HCT116 (cell line): ENCODE measurements around the gene TTC23L. TPM values are rescaled to one million over a fixed set of nuclear protein-coding genes. Genes with fewer than 3 reads are reported as not detected.

Experiments
- ATAC-seq: fragments of 200-7000 bp; cut with Tn5 transposase; 2 replicates; pipeline ENCODE4 v1.9.1; 2020; ENCODE audit warnings: mild to moderate bottlenecking, moderate library complexity
- BruUV-seq: library from RNA; stranded (reverse); fragments of 400-500 nt; replicated peaks from 2 replicates; lab custom pipeline; 2021; lab: Mats Ljungman, UMichigan
- CTCF ChIA-PET: fragments of 300-600 bp; sonication (Branson Sonifier 250); formaldehyde crosslinking; loops from one replicate; lab custom pipeline; 2021; ENCODE audit warnings: antibody characterized with exemption; lab: Charles Lee
- POLR2A ChIA-PET: fragments of 300-600, 350-600 bp; sonication (Branson Sonifier 250); formaldehyde crosslinking; loops from one replicate; lab custom pipeline; 2021; ENCODE audit warnings: antibody characterized with exemption; lab: Charles Lee
- RAD21 ChIA-PET, 2 experiments: fragments of 300-600 bp; sonication (Branson Sonifier 250); formaldehyde crosslinking; loops; one replicate each; lab custom pipeline; 2023; ENCODE audit warnings: low total read pairs in 2 of 2; ENCODE audit not compliant: uncharacterized antibody in 2 of 2, unreplicated experiment in 2 of 2, low non-redundant PET in 1 of 2; lab: Charles Lee
- DNase-seq: peaks from one replicate; pipeline ENCODE4 v3.0.0-alpha.2; 2010; ENCODE audit warnings: low read depth, low spot score
- H2AFZ ChIP-seq: fragments of 200-600 bp; shearing (Covaris generic), sonication (generic); 2 replicates; pipeline ENCODE4 v1.6.1; 2017; ENCODE audit warnings: low read depth, mixed run types, mixed read lengths, antibody characterized with exemption, low read length; ENCODE audit not compliant: poor library complexity, severe bottlenecking
- H3K27ac ChIP-seq: 2 replicates; pipeline ENCODE4 v1.5.1; 2012; ENCODE audit warnings: low read depth, low read length
- H3K27me3 ChIP-seq: fragments of 200-600 bp; sonication (generic); 2 replicates; pipeline ENCODE4 v1.6.1; 2016; ENCODE audit warnings: mixed run types, low read length, mixed read lengths; ENCODE audit not compliant: insufficient read depth
- H3K36me3 ChIP-seq, 2 experiments: fragments of 200-500 bp in 1 of 2; fragments of 200-600 bp in 1 of 2; sonication (Bioruptor generic) in 1 of 2; sonication (generic) in 1 of 2; 2 replicates each; pipeline versions ENCODE4 v1.5.1 to v1.6.1; 2014 to 2016; ENCODE audit warnings: low read length in 2 of 2, inconsistent platforms in 1 of 2, mixed read lengths in 1 of 2, mixed run types in 1 of 2; ENCODE audit not compliant: insufficient read depth in 2 of 2, control insufficient read depth in 1 of 2
- H3K4me1 ChIP-seq, 2 experiments: fragments of 200-600 bp in 1 of 2; sonication (generic) in 1 of 2; 2 replicates each; pipeline versions ENCODE4 v1.5.1 to v1.6.1; 2012 to 2017; ENCODE audit warnings: low read length in 2 of 2, inconsistent platforms in 1 of 2, mild to moderate bottlenecking in 1 of 2, mixed read lengths in 1 of 2, mixed run types in 1 of 2, moderate library complexity in 1 of 2; ENCODE audit not compliant: insufficient read depth in 2 of 2, control insufficient read depth in 1 of 2
- H3K4me2 ChIP-seq: fragments of 200-600 bp; sonication (generic); 2 replicates; pipeline ENCODE4 v1.6.1; 2017; ENCODE audit warnings: mixed run types, low read length, mixed read lengths
- H3K4me3 ChIP-seq, 2 experiments: fragments of 200-600 bp in 1 of 2; sonication (generic) in 1 of 2; replicated peaks in 1 of 2; 2 replicates each; pipeline ENCODE4 v1.5.1; 2011 to 2016; ENCODE audit warnings: low read length in 2 of 2, control low read depth in 1 of 2, low read depth in 1 of 2, mild to moderate bottlenecking in 1 of 2, mixed read lengths in 1 of 2, mixed run types in 1 of 2
- H3K79me2 ChIP-seq: fragments of 200-600 bp; sonication (generic); 2 replicates; pipeline ENCODE4 v1.6.1; 2017; ENCODE audit warnings: mild to moderate bottlenecking, mixed run types, low read length, moderate library complexity, mixed read lengths; ENCODE audit not compliant: insufficient read depth
- H3K9ac ChIP-seq: fragments of 200-600 bp; sonication (generic); 2 replicates; pipeline ENCODE4 v1.6.1; 2016; ENCODE audit warnings: low read length, mixed read lengths
- H3K9me2 ChIP-seq: fragments of 200-600 bp; sonication (generic), shearing (Covaris generic); 2 replicates; pipeline ENCODE4 v1.6.1; 2017; ENCODE audit warnings: mixed run types, mild to moderate bottlenecking, moderate library complexity; ENCODE audit not compliant: insufficient read depth
- H3K9me3 ChIP-seq, 2 experiments: fragments of 200-500 bp in 1 of 2; fragments of 200-600 bp in 1 of 2; sonication (Bioruptor generic) in 1 of 2; sonication (generic) in 1 of 2; 2 replicates each; pipeline ENCODE4 v1.6.1; 2014 to 2017; ENCODE audit warnings: low read length in 2 of 2, mixed read lengths in 2 of 2, inconsistent platforms in 1 of 2, low read depth in 1 of 2, mild to moderate bottlenecking in 1 of 2, mixed run types in 1 of 2, moderate library complexity in 1 of 2; ENCODE audit not compliant: control insufficient read depth in 1 of 2, insufficient read depth in 1 of 2
- H4K20me1 ChIP-seq: fragments of 200-600 bp; sonication (generic), shearing (Covaris generic); 2 replicates; pipeline ENCODE4 v1.6.1; 2017; ENCODE audit warnings: mixed run types, mild to moderate bottlenecking, moderate library complexity; ENCODE audit not compliant: insufficient read depth
- CBX3 ChIP-seq: IDR thresholded peaks from 2 replicates; pipeline ENCODE4 v1.6.1; 2012; ENCODE audit warnings: low read depth
- CEBPB ChIP-seq: IDR thresholded peaks from 2 replicates; pipeline ENCODE4 v1.6.1; 2012; ENCODE audit warnings: low read depth
- ELF1 ChIP-seq: IDR thresholded peaks from 2 replicates; pipeline ENCODE4 v1.6.1; 2012; ENCODE audit warnings: low read depth, borderline replicate concordance
- EZH2 ChIP-seq: fragments of 200-600 bp; sonication (generic); IDR thresholded peaks from 2 replicates; pipeline ENCODE4 v1.6.1; 2017; ENCODE audit warnings: antibody characterized with exemption, mixed run types
- FOSL1 ChIP-seq: IDR thresholded peaks from 2 replicates; pipeline ENCODE4 v1.6.1; 2012; ENCODE audit warnings: low read depth
- JUND ChIP-seq: IDR thresholded peaks from 2 replicates; pipeline ENCODE4 v1.6.1; 2012
- POLR2A ChIP-seq: IDR thresholded peaks from 2 replicates; pipeline ENCODE4 v1.7.0; 2011; ENCODE audit warnings: borderline replicate concordance; ENCODE audit not compliant: insufficient read depth, insufficient read length; ENCODE audit errors: extremely low read depth
- RAD21 ChIP-seq: IDR thresholded peaks from 2 replicates; pipeline ENCODE4 v1.6.1; 2012; ENCODE audit warnings: low read depth, mild to moderate bottlenecking
- REST ChIP-seq: IDR thresholded peaks from 2 replicates; pipeline ENCODE4 v1.6.1; 2012; ENCODE audit warnings: low read depth
- SP1 ChIP-seq: IDR thresholded peaks from 2 replicates; pipeline ENCODE4 v1.6.1; 2012; ENCODE audit warnings: low read depth
- ZBTB33 ChIP-seq: IDR thresholded peaks from 2 replicates; pipeline ENCODE4 v1.6.1; 2011; ENCODE audit warnings: mild to moderate bottlenecking, low read length, moderate library complexity; ENCODE audit not compliant: insufficient replicate concordance; ENCODE audit errors: extremely low read depth
- ZFX ChIP-seq: fragments of 450-650 bp; IDR thresholded peaks from 2 replicates; pipeline ENCODE4 v1.6.1; 2017
- intact Hi-C: fragments of 100-400 bp; cut with micrococcal nuclease; formaldehyde crosslinking; loops from 2 replicates; pipeline ENCODE4 v1.10.0; 2022
- total RNA-seq: library from RNA; stranded (reverse); gene quantifications from one replicate; pipeline ENCODE4 v1.2.1, GENCODE V29; 2021; ENCODE audit not compliant: unreplicated experiment

Gene TTC23L
- total RNA-seq, 1 experiment from 2014 or later, result 1.0 TPM

DNA sequence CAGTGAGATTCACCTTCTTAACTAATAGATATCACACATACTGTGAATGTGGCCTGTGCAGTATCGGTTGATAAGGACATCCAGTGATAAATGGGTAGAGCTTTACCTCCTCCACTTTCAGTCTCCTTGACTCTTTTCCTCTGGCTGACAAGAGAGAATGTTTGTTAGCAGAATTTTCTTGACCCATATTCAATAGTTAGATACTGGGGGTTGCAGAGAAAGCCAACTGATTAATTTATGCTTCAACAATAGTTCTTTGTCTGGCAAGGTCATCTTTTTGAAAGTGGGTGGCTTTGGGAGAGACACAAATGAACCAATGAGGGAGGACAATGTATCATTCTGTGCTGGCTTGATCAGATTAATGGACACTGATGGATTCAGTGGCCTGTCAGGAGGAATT is 30.3 kb downstream of the TTC23L start:
- no peak overlapping the region for H3K9ac ChIP-seq
- no TSS peak for BruUV-seq
- H3K4me2 ChIP-seq, result no peak overlapping the region
- TF ChIP-seq CEBPB (no peak), ZFX (no peak), REST (no peak), ZBTB33 (no peak), RAD21 (no peak), JUND (no peak), POLR2A (no peak), EZH2 (no peak), FOSL1 (no peak), ELF1 (no peak), CBX3 (no peak), SP1 (no peak)
- H3K4me3 ChIP-seq, result no peak overlapping the region
- ATAC-seq, result no peak
- H3K79me2 ChIP-seq, result no peaks in the 10 kb centered on the region
- intact Hi-C loops, result no loop called here
- no peaks in the 10 kb centered on the region for H3K9me2 ChIP-seq
- no peak overlapping the region for H2AFZ ChIP-seq
- POLR2A ChIA-PET, result no interaction called here
- H3K27ac ChIP-seq, result no peak overlapping the region
- no peak for DNase-seq
- CTCF ChIA-PET, result no interaction called here
- H4K20me1 ChIP-seq, result no peaks in the 10 kb centered on the region
- RAD21 ChIA-PET, result no interaction called here
- H3K9me3 ChIP-seq, result no peaks in the 10 kb centered on the region
- no peaks in the 10 kb centered on the region for H3K36me3 ChIP-seq
- no peaks in the 10 kb centered on the region for H3K27me3 ChIP-seq
- H3K4me1 ChIP-seq, result no peaks in the 10 kb centered on the region
